ENCODE results near the gene RIPK4.

The RIPK4 gene

DNA sequence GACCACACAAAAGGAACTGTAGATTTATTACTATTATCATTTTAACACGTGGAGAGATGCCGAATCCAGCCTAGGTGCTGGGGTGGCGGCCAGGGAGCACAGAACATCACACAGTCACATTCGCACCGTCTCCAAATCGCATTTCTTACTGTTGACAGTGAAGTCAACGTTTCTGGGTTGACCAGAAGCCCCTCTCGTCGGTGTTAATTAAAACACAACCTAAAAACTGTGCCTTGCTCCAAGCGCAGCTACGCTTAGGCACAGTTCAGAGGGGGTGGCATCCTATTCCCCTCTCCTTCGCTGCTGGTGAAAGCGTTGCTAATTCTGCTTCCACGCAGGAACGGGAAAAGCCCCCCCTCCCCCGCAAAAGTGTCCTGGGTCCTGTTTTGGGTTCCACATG lies 4.1 kb downstream of the RIPK4 start:
- TF ChIP-seq CTCF (conservative IDR thresholded peaks at IDR 0.05) (no peak), ZFX (IDR thresholded peaks at IDR 0.05) (no peak)
- no peak overlapping the region for H3K27ac ChIP-seq

DNA sequence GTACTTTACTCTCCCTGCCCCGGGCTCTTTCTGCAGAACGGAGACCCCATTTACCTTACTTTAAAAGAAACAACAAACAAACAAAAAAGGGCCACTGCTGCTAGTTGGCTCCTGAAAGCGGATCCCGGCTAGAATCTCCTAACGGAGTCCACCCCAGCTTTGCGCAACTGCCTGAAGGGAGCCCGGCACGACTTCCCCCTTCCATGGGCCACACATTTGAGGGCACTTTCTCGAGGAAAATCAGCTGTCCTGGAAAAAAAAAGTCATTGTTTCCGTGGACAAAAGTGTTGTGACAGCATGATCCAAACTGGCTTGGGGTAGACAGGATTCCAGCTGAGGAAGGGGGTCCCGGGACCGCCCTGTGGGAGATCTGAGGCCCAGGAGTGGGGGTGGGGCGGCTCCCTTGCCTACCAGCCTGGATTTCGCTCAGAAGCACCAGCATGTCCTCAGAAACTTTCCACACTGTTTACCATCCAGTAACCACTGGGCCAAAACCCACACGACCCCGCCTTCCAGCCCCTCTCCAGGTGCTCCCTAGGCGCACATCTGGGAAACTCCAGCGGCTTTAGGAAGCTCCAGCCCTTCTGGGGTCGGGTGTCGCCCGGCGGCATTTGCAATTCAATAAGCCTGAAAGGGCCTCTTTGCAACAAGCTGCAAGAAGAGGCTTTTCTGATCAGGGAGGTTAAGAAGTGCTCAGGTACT lies 4.8 kb downstream of the RIPK4 start:
- no peak for TF ChIP-seq CTCF (conservative IDR thresholded peaks at IDR 0.05)
- TF ChIP-seq ZFX (IDR thresholded peaks at IDR 0.05): no peak
- H3K27ac ChIP-seq: peak overlapping the region; percentile 57

DNA sequence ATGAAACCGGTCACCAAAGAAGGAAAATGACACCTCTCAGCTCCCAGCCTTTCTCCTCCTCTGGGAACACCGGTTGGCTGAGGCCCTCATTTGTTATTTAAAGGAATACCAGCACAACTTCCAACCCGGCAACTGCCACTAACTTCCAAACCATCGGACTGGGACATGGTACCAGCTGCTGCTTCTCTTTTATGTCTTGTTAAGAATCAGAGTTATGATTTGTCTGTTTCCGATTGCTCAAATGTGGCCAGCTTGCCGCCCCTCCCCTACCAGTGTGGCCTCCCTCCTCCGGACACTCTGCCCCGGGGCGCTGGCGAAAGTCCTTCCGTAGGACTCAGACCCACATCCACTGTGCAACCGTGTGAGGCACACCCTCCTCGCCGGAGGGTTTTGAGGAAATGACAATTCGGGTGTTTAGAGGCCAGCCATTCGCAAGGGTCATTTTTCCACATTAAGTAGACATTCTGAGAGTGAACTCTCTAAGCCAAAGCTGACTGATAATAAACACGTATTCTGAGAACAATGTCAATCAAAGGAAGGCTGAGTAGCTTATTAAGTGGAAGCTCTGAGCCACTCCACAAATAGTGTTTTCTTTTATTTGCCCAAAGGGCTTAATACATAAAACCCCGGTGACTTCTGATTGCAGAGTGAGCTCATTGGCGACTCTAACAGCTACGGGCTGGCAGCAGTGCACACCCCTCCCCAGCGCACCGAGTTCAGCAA lies 5.5 kb downstream of the RIPK4 start:
- TF ChIP-seq CTCF (conservative IDR thresholded peaks at IDR 0.05) (no peak), ZFX (IDR thresholded peaks at IDR 0.05) (no peak)
- H3K27ac ChIP-seq: peak overlapping the region; percentile 57

- peak overlapping the region; percentile 57 for H3K27ac ChIP-seq
- TF ChIP-seq ZFX (IDR thresholded peaks at IDR 0.05): no peak
- no peak for TF ChIP-seq CTCF (conservative IDR thresholded peaks at IDR 0.05)
Measured at GRCh38 chr21:41760411-41760810, 6.4 kb downstream of the RIPK4 start.

GRCh38 chr21:41759926-41760325 lies 6.9 kb downstream of the RIPK4 start:
- no peak overlapping the region for H3K27ac ChIP-seq
- TF ChIP-seq ZFX (IDR thresholded peaks at IDR 0.05) (no peak), CTCF (conservative IDR thresholded peaks at IDR 0.05) (no peak)

DNA sequence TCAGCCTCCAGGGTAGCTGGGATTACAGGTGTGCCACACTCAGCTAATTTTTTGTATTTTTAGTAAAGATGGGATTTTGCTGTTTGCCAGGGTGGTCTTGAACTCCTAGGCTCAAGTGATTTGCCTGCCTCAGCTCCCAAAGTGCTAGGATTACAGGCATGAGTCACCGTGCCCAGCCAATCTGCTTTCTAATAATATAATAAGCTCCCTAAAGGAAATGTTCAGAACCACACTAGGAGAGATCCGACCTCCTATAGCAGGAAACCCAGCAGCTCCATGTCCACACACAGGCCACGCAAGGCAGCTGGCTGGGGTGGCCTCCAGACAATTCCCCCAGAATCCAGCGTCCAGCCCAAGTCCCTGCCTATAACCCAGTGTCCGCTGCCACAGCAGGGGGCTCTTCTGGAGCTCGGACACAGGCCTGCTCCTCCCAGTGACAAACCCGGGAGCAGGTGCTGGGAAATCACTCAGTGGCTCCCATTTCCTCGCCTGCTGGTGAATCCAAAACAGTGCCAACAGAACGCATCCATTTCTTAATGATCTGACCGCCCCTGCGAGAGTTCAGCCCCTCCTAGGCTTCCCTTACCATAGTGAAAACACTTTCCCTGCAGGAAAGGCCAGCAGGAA lies 7.5 kb downstream of the RIPK4 start:
- peak overlapping the region; percentile 36 for H3K27ac ChIP-seq
- TF ChIP-seq CTCF (conservative IDR thresholded peaks at IDR 0.05) (no peak), ZFX (IDR thresholded peaks at IDR 0.05) (no peak)

DNA sequence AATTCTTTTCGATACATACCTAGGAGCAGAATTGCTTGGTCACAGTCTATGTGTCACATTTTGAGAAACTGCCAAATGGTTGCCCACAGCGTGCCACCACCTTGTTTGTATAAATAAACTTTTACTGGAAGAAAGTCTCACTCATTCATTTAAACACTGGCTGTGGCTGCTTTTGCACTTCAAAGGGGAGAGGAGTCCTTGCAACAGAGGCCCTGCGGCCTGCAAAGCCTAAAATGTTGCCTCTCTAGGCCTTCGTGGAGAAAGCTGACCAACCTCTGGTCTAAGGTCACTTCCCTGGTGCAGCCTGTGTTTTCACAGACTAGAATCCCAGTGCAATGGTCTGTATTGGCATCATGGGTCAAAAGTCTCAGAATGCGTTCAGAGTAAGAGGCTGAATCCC lies 8.3 kb downstream of the RIPK4 start:
- TF ChIP-seq ZFX (IDR thresholded peaks at IDR 0.05): no peak; the same call in 1 of the 2 replicates
- TF ChIP-seq CTCF (conservative IDR thresholded peaks at IDR 0.05): no peak
- peak overlapping the region; percentile 36 for H3K27ac ChIP-seq
